ENCODE results near the gene TBC1D7.
A peak's percentile ranks its signal among the peaks of the same experiment; 100 is the strongest.

TBC1D7 gene

DNA sequence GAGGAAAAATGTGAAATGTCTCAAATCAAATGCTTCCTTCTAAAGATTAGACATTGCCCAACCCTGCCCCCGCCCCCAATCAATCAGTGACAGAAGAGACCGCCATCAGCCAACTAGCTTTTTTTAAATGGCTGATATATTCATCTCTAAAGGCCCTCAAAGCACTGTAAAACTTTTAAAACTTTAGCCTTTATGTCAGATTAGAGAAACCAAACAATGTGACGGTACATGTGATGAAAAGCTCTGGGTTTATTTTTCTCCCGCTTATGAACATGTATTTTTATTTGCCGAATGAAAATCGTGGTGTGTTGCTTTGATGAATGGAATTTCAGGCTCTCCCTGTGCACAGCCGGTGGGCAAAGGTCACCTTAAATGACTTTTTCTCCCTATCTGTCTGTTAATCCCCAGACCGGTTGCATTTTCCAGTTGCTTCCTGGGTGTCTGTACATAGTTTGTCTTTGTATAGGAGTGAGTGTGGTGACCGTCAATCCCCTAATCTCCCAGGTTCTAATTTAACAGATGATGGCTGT lies 38.5 kb downstream of the TBC1D7 start:
- DNase-seq = no peak

DNA sequence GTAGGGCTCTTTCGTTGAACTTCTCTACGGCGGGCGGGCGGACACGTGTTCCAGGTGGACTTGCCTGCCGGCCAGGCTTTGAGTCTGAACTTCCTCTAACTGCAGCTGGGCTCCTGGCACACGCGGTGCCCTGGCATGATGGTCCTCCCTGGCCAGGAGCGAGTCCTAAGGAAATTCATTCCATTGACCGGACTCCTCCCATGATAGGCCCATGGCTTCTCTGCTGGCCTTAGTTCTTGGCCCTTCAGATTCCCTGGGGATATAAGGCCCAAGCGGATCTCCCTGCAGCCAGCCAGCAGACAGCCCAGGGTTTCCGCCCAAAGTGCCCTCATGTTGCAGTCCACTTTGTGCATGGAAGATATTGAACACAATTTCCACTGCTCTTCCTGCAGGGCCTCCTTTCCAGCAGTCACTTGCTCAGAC lies 39.4 kb downstream of the TBC1D7 start:
- DNase-seq = no peak

DNA sequence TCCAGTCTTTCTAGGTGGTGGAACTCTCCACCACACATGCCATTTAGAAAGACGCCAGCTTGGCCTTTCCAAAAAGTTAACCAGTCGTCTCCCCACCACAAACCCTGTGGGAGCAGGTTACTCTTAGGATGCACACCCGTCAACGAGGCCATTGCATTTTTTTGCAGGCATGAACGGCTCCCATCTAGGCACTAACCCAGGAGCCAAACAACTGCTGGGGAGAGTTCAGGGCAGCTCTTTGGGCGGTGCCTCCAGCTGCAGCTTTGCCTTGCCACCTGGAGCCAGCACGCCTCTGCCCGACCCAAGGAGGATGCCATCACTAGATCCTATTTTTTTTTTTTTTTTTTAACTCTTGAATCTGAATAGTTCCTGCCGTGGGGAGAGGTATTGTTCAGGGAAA lies 39.9 kb downstream of the TBC1D7 start:
- DNase-seq = no peak

DNA sequence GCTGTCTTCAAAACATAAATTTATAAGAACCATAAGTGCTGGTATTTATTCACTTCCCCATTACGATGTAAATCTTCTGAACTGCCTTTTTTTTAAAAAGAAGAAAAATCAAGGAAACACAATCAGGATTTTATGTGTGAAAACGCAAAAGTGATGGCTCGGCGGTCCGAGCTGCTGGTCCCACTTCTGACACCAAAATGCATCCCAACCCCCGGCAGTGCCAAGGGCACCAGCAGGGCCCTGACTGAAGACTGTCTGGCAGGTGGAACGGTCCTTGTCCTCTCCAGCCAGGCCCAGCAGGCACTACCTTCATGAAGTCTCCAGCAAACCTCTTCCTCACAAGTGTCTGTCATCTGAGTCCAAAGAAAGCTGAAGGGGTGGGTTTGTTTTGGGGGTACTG lies 41.2 kb downstream of the TBC1D7 start:
- no peak for DNase-seq

DNA sequence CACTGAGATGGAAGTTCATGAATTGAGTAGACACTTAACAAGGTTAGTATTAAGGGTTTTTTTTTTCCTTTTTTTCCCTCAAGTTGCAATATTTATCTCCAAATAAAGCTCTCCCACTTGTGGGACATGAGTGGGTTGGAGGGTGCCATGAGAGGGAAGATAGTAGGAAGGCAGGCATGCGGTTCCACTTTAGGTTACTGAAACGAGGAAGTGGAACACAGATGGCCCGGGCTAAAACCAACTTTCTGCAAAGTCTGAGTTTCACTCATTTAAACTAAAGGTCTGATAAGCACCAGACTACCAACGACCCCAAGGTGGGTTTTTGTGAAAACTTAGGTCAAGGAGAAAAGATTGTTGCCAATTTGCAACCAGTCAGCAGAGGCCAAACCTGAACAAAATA lies 42.2 kb downstream of the TBC1D7 start:
- DNase-seq = no peak

DNA sequence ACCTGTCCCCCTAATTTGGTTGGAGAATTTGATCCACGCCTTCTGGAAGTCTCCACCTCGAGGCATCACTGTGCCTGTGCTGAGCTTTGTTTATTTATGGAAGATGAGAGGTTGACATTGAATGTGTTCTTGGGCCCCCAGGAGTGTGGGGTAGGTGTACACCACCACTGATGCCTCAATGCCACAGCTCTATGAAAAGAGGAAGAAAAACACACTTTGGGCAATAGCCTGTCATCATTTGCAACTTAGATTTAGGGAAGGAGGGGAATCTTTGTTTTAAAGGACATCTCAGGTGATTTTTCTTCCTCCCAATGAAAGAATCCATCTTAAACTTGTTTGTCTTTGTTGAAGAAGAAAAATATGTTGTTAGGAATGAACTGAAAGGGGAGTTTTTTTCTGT lies 42.6 kb downstream of the TBC1D7 start:
- no peak for DNase-seq

DNA sequence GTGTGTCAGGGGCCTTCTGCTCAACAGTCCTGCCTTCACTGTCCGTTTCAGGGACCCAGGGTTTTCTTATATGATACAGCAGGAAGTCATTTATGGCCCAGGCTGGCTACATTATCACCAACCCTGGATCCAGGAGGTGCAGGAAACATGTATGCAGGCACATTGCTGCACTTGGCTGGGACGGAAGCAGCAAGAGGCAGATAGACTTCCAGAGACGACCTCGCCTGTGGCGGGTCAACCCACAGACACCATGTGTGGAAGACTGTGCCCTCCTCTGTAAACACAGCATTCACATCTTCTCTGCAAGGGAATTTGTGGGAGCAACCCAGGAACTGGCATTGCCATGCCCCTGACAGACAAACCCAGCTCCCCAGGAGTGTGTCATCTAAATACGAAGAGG lies 43.7 kb downstream of the TBC1D7 start:
- DNase-seq = no peak

DNA sequence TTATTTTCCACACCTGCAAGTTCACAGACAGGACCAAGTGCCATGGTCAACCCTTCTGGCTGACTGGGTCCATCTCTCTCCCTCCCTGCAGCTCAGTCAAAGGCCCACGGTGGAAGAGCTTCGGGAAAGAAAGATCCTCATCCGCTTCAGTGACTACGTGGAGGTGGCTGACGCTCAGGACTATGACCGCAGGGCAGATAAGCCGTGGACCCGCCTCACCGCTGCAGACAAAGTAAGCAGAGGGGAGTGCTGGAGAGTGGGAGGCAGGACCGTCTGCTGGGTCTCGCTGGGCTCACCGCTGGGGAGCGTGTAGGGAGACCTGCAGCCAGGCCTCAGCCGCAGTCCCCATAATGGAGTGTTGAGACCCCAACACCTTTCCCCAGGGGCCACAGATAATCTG lies 45.0 kb downstream of the TBC1D7 start:
- no peak for DNase-seq

DNA sequence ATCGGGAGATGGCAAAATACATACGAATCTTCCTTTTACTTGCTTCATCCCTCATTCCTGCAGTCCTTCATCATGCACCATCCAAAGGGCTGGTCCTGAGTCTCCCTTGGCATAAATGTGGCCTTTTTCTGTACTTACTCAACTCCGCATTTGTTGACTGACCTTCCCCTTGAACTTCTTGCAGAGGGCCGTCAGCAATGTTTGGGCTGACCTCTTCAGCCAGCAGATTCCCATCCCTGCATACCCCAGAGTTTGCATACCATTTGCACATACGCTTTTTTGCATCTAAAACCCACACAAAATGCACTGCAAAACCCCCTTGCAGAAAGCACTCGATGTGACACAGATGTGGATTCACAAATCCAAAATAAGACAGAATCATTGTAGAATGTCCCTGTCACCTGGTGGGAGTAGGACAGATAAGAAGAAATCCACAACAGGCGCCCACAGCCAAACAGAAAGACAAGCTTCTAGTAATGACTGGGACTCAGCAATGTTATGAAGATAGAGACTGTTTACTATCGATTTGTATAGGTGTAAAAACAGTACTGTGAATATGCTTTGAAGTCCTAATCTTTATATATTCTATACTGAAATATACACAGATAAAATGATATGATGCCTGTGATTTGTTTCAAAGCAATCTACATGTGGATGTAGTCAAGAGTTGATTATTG lies 45.8 kb downstream of the TBC1D7 start:
- DNase-seq = no peak

DNA sequence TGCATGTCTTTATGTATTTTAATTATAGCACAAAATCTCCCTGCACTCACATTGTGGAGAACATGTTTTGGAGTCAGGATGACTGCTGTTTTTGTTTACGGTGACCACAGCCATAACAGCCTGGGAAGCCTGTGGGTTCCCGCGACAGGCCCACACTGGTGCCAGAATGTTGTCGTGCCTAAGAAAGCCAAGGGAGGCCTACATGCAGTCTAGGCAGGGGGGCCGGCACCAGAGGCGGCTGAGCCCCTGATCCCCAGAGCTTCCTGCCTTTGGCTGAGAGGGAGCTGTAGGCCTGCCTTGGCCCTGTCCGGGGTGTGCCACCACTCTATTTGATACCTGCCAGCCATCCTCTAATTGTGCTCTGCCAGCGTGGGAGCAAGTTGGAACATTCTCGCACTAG lies 46.7 kb downstream of the TBC1D7 start:
- DNase-seq = no peak

DNA sequence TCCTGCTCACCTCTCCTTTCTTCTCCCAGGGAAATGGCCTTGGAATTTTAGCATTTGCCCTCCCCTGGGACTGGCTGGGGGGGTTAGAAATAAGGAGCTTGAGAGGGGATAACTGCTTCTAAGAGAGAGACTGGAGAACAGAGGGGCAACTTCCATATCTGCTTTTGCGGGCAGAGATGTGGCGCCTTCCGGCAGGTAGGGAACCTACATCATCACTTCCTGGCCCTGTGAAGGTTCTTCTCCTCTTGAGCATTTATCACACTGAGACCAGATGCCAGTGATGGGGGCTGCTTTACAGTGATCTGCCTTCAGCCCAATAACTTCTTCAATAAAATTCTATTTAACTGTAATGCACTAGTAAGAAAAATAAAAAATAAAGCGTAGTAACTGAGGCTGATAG lies 48.1 kb downstream of the TBC1D7 start:
- no peak for DNase-seq

DNA sequence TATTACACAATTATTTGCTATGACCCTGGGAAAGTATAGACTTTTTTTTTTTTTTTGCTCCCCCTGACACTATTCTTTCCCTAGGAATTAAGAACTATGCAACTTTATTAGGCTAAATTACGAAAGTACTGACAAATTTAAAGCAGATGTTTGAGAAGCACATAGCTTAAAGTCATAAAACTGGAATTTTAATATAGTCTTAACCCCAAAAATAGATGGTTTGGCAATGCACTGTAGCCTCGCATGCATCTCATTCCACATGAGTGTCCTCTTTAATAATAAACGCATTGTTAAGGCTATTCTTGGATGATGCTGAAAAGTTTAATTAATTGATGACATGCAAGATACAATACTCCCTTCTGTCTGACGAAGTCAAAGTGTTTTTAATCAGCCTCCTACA lies 49.3 kb downstream of the TBC1D7 start:
- DNase-seq = no peak

DNA sequence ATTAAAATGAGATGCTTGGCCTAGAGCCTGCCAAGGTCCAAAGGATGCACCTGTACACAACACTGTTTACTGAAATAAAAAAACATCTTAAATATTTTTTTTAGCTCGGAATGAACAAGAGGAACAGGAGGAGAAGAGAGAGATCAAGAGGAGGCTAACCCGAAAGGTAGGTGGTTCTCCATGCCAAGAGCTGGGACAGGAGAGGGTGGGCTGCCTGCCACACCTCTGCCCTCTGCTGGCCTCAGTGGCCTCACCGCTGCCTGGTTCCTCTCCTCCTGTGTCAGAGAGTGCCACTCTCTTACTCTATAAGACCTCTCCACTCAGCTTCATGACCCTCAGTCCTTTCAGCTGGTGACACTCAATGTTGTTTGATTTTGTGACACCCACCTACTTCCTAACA lies 50.2 kb downstream of the TBC1D7 start:
- no peak for DNase-seq

DNA sequence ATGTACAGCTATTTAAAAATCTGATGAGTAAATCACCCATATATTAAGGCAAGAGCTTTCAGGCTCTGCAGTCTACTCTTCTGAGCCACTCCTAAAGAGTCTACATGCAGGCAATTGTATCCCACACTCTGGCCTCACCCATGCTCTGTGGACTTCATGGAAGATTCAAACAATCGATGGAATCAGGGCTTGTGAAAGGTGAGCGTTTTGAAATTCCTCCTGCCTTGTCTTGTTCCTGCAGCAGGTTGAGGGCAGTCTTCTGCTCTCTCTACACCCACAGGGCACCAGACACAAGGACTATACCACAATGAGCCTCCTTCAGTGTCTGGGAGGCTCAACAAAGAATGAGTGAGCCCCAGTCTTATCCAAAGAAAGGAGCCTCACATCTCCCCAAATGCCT lies 51.1 kb downstream of the TBC1D7 start:
- no peak for DNase-seq

DNA sequence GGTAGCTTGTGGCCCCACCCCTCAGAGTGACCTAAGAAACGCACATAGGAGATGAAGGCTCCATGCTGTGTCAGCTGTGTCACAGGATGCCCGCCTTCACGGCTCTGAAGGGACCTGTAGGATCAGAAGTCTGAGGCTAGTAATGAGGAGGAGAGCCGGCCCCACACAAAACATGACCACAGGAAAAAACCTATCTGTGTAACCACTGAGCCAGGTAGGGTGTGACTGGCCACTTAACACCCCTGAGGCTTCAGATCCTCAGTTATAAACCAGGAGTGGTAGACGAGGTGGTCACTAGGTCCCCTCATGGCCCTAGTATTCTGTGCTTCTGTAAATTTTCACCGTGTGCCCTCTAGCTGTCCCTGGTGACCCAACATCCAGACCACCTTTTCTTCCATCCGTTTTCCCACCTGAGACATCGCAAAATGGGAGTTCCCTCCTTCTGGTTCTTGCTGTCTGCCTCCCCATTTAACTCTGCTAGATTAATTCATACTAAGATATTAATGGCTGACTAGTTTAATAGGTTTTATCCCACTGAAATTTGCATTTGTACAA lies 52.8 kb downstream of the TBC1D7 start:
- no peak for DNase-seq

DNA sequence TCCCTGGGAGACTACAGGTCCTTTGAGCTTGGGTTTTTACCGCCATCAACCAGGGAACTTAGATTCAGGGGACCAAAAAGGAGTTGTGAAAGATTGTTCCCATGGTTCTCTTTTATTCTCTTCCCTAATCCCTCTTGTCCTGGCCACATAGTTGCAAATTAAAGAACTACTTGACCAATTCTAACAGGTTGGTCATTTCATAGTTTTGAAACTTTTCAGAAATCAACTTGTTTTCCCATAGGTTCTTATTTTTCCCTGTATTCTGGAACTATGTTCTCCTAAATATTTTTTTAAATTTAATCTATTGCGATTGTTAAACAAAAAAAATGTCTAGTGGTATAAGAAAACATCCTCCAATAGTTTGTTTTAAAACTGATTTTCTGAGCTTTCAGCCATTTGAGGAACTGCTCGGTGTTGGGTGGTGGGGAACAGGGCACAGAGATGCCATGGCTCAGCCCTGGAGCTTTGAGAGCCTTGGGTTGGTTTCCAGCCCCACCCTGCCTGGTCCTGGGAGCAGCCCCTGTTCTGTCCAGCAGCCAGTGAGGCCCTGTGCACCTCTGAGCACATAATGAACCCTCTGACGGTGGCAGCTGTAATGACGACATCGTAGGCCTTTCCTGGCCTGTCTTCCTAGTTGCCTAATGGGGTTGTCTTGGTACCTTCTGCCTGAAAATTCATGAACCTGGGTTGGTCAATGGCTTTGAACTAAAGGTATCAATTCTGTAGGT lies 53.5 kb downstream of the TBC1D7 start:
- DNase-seq = no peak

DNA sequence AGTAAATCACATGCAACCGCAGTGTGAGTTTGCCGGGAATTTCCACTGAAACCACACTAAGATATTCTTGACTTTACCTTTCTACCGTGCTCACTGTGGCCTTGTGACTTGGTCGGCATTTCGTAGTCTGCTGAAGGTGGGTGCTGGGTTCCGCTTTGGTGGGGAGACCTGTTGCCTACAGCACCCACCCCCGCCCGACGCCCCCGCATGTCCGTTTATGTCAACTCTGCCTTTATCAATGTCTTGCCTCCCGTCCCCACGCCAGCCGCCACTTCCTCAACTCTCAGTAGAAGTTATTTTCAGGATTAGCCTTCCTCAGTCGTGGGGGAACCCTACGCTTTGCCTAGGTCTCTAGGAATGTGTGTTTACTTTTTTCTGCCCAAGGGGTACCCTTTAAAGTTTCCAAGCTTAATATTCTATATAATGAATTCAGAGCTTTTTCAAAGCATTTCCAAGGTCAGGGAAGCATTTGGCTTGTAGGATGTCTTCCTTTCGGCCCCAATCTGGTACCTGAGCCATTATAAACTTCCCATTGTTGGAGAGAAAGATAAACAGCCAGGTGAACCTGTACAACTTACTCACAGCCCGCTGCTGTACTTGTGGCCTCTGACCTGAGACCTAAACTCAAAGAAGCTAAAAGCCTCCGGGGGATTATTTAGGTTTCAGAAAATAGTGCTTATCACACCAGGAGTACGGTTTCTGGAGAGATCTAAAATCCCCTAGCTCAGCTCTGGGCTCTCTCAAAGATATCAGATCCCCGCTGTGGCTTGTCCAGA lies 54.2 kb downstream of the TBC1D7 start:
- DNase-seq = peak in 2 of 4 experiments; percentile 9 to 32

DNA sequence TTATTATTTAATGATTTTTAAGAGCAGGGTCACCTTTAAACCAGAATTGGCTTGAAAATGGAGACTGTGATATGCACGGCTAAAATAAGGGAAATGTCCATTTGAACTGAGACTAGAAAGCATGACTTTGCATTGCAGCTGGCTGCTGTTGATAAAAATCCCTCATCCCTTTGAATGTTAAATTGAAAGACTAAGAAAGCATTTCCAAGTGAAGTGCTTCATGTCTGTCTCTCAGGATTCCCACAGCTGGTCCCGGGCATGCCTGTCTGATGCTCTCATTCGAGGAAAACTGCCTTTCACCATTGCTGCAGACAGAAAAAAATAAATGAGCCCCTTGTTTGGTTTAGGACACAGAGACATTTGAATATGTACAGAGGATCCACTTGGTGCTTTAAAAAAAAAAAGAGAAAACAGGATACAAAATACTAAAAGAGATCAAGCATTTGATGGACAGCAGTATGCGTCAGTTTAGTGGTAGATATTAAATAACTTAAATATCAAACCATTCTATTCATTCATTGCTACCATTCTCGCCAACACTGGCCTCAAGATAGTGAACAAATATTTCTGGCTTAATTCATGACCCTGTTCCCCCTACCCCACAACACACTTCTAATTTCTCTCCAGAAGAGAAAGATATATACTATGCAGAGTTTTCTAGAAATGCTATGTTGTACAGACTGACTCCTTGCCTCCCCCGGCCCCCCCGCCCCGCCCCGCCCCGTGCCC lies 55.0 kb downstream of the TBC1D7 start:
- no peak for DNase-seq

DNA sequence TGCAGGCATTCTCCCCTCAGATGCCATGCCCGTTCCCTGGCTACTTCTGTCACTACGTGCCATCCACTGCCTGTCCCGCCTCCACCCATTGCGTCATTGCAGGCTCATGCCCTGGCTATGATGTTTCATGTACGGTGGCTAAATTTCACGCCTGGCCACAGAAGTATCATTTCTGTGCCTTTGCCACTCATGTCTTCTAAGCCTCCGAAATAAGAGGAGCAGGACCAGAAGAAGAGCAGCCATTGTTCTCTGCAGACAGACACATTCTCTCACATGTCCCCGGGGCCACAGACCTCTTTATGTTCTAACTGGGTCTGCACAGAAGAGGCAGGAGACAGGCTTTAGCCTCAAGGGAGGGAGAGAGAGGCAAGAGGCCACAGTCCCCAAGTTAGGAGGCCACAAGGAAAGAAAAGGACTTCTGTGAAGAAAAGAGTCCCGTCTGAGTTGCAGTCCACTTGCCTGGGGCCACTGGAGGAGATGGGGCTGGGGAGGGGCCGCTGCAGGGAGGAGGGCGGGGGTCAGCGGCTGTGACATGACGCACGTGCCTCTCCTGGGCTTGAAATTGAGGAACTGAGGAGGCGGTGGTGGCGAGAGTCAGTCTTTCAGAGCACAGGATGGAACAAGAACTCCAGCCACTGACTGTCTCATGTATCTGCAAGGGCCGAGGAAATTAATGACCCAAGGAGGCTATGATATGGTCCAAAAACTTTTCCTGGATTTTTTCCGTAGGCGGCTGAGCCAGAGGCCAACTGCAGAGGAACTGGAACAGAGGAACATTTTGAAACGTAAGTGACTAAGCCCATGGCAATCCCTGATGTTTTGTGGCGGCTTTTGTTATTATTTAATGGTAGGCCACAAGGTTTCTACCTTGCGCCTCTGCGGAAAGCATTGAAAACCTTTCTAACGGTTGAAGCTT lies 55.9 kb downstream of the TBC1D7 start:
- DNase-seq = no peak

DNA sequence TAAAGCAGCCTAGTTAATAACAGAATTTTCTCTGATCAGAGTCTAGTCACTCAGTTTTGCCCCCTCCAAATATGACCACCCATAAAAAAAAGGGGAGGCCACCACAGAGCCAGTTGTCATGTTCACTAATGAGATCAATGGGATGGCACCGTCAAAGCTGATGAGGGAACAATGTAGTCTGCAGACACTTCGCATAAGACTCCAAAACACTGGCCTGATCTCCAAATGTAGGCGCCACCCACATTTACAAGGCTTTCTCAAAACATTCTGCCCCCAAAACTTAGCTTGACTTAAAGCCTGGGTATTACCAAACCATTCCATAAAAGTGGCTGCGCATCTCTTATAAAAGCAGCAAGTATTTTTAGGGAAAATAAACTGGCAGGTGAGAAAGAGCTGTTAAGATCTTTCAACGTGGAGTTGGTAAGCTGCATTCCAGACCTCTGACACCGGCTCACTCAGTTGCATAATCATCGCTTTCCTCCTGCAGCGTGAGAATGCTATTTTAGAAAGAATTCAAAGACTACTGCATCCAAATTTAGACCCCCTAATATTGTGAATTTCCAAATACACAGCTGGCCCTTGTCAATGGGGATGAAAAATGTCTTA lies 59.3 kb downstream of the TBC1D7 start:
- no peak for DNase-seq

DNA sequence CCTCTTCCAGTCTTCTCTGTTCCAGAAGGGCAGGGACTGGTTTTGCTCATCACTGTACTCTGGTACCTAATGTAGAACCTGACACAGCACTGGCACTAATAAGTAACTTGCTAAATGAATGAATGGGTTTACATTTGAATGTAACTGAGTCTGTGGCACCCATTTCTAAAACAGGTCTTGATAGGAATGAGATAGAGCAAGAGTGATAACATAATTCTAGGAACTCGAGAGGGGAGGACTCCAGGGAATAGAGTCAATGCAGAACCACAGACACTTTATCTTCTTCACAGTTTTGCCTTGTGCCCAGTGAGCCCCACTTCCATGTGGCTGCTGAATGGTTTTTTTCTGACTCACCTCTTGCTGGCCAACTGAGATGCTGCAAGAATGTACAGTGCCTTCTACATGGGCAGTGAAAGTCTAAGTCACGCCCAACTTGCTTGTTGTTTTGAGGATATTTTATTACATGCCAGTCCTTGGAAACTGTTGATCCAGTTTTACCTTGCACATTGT lies 61.1 kb downstream of the TBC1D7 start:
- DNase-seq = no peak
